ENCODE data around the gene ANKS1B. TPM values are rescaled to one million over a fixed set of nuclear protein-coding genes. Genes with fewer than 3 reads are reported as not detected.

Gene ANKS1B
- total RNA-seq, 2 donors from 2014 or later = not detected

- H3K36me3 Mint-ChIP-seq = no peaks in the 10 kb centered on the region
- no peaks in the 10 kb centered on the region for H3K27me3 Mint-ChIP-seq
These were observed 779.6 kb downstream of the ANKS1B start for GRCh38 chr12:99205111-99205510.

GRCh38 chr12:99201906-99202645 is 782.7 kb downstream of the ANKS1B start:
- Mint-ChIP-seq H3K27me3 (no peaks in the 10 kb centered on the region), H3K36me3 (no peaks in the 10 kb centered on the region), H3K9me3 (peaks cover 11% of the 10 kb centered on the region), H3K4me1 (ENCODE audit: low read depth in 2 of 2) (no peaks in the 10 kb centered on the region), H3K27ac (no peak overlapping the region), H3K4me3 (no peak overlapping the region)
- DNase-seq (ENCODE audit: low spot score) (no peak), ATAC-seq (no peak)

More at GRCh38 chr12:99205111-99205510, 779.6 kb downstream of the ANKS1B start:
- DNase-seq (ENCODE audit: low spot score) = no peak
- Mint-ChIP-seq H3K9me3 (peaks cover 9% of the 10 kb centered on the region), H3K27ac (no peak overlapping the region), H3K4me1 (ENCODE audit: low read depth in 2 of 2) (no peaks in the 10 kb centered on the region), H3K4me3 (no peak overlapping the region)
- ATAC-seq = no peak

DNA sequence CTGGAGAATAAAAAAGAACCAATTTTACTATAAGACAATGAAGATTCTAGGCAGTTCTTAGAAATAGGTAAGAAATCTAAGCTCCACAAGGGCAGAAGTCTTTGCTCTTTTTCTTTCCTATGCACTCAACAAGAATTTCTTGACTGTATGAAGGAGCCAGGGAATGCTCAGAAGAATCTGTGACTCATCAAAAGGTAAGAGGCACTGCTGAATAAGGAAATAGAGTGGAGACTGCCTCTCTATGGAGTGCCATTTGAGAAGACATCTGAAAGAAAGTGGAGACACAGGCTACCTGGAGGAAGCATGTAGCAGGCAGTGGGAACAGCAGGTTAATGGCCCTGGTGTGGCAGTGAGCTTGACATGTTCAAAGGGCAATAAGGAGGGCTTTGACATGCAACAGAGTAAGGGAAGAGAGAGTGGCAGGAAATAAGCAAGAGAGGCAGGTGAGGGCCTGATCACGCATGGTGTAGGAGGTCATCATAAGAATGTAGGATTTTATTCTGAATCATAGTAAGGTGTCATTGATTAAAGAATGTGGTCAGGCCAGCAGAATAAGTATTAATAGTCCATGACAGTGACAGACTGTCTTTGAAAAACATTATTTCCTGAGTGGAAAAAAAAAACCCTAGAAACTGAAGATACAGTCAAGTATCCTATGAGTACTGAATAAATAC is 783.9 kb downstream of the ANKS1B start:
- no peaks in the 10 kb centered on the region for H3K36me3 Mint-ChIP-seq
- no peaks in the 10 kb centered on the region for H3K4me1 Mint-ChIP-seq (ENCODE audit: low read depth in 2 of 2)
- no peaks in the 10 kb centered on the region for H3K27me3 Mint-ChIP-seq
- DNase-seq (ENCODE audit: low spot score) (no peak), ATAC-seq (no peak)
- peaks cover 14% of the 10 kb centered on the region for H3K9me3 Mint-ChIP-seq
- H3K27ac Mint-ChIP-seq = no peak overlapping the region
- no peak overlapping the region for H3K4me3 Mint-ChIP-seq

DNA sequence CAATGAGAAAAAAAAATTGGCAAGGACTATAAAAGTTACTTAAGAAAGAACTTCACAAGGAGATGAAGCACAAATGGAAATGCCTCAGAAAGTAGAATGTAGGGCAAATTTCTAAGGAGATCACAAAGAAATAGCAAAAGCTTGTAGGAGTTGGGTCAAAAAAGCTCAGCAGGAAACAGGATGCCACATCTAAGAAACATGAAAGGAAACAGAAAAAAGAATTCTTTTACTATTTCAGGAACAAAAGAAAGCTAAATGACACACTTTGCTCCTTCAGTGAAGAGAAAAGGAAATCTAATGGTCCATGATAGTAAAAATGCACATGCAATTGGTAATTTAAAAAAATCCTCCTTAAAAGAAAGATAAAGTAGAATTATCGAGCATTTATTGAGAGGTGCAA is 789.3 kb downstream of the ANKS1B start:
- H3K27me3 Mint-ChIP-seq = no peaks in the 10 kb centered on the region
- ATAC-seq (no peak), DNase-seq (ENCODE audit: low spot score) (no peak)
- no peak overlapping the region for H3K27ac Mint-ChIP-seq
- H3K4me3 Mint-ChIP-seq = no peak overlapping the region
- H3K9me3 Mint-ChIP-seq = peaks cover 15% of the 10 kb centered on the region
- no peaks in the 10 kb centered on the region for H3K4me1 Mint-ChIP-seq (ENCODE audit: low read depth in 2 of 2)
- H3K36me3 Mint-ChIP-seq = no peaks in the 10 kb centered on the region

GRCh38 chr12:99192489-99192888 is 792.2 kb downstream of the ANKS1B start:
- H3K27ac Mint-ChIP-seq = no peak overlapping the region
- peaks cover 20% of the 10 kb centered on the region for H3K9me3 Mint-ChIP-seq
- H3K36me3 Mint-ChIP-seq = peaks cover 9% of the 10 kb centered on the region
- DNase-seq (ENCODE audit: low spot score) = no peak
- H3K4me1 Mint-ChIP-seq (ENCODE audit: low read depth in 2 of 2) = no peaks in the 10 kb centered on the region
- H3K4me3 Mint-ChIP-seq = no peak overlapping the region
- ATAC-seq = no peak
- H3K27me3 Mint-ChIP-seq = no peaks in the 10 kb centered on the region

DNA sequence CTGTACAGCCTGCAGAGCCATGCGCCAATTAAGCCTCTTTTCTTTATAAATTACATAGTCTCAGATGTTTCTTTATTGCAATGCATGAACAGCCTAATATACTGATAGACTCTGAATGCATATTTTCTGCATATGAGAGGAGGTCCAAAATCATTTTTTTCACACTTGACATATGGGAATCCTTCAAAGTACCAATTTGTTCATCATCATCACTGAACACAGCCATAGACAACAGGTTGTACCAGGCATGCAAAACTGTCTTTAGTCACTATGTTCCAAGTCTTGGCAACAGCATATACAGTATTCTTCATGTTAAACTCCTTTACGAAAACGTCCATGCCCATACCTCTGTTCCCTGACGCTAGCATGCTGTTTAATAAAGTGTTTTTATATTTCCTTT is 807.9 kb downstream of the ANKS1B start:
- ATAC-seq (no peak), DNase-seq (ENCODE audit: low spot score) (no peak)
- H3K9me3 Mint-ChIP-seq = peaks cover 17% of the 10 kb centered on the region
- H3K4me3 Mint-ChIP-seq = no peak overlapping the region
- no peaks in the 10 kb centered on the region for H3K27me3 Mint-ChIP-seq
- no peaks in the 10 kb centered on the region for H3K36me3 Mint-ChIP-seq
- no peaks in the 10 kb centered on the region for H3K4me1 Mint-ChIP-seq (ENCODE audit: low read depth in 2 of 2)
- no peak overlapping the region for H3K27ac Mint-ChIP-seq

DNA sequence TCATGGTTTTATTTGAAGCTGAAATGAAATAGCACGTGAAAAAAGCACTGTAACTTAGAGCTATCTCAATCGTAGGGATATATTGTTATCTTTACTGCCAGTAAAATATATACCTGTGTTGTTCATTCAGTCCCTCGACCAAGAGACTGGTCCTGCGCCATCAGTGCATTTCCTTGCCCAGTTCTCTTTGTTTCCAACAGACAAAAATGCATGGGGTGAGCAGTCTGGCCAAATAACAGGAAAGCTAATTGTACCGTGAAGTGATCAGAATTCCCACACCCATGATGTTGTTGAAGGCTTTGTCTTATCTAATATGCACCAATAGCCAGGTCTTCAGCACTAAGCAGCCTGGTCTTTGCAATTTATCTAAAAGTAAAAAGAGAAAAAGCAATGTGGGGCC is 814.3 kb downstream of the ANKS1B start:
- Mint-ChIP-seq H3K4me3 (no peak overlapping the region), H3K36me3 (no peaks in the 10 kb centered on the region), H3K27me3 (no peaks in the 10 kb centered on the region), H3K4me1 (ENCODE audit: low read depth in 2 of 2) (no peaks in the 10 kb centered on the region), H3K27ac (no peak overlapping the region), H3K9me3 (peaks cover 4% of the 10 kb centered on the region)
- ATAC-seq = no peak
- no peak for DNase-seq (ENCODE audit: low spot score)

GRCh38 chr12:99170037-99170436 is 814.7 kb downstream of the ANKS1B start:
- H3K27me3 Mint-ChIP-seq = no peaks in the 10 kb centered on the region
- ATAC-seq = no peak
- no peak overlapping the region for H3K27ac Mint-ChIP-seq

GRCh38 chr12:99157946-99158345 is 826.8 kb downstream of the ANKS1B start:
- no peaks in the 10 kb centered on the region for H3K36me3 Mint-ChIP-seq
- peaks cover 7% of the 10 kb centered on the region for H3K9me3 Mint-ChIP-seq
- no peak overlapping the region for H3K4me3 Mint-ChIP-seq
- no peaks in the 10 kb centered on the region for H3K27me3 Mint-ChIP-seq
- H3K27ac Mint-ChIP-seq = no peak overlapping the region
- ATAC-seq (no peak), DNase-seq (ENCODE audit: low spot score) (no peak)
- no peaks in the 10 kb centered on the region for H3K4me1 Mint-ChIP-seq (ENCODE audit: low read depth in 2 of 2)

More at GRCh38 chr12:99170037-99170436, 814.7 kb downstream of the ANKS1B start:
- DNase-seq (ENCODE audit: low spot score) = no peak
- H3K9me3 Mint-ChIP-seq = peaks cover 6% of the 10 kb centered on the region
- H3K4me1 Mint-ChIP-seq (ENCODE audit: low read depth in 2 of 2) = no peaks in the 10 kb centered on the region
- no peaks in the 10 kb centered on the region for H3K36me3 Mint-ChIP-seq
- no peak overlapping the region for H3K4me3 Mint-ChIP-seq

DNA sequence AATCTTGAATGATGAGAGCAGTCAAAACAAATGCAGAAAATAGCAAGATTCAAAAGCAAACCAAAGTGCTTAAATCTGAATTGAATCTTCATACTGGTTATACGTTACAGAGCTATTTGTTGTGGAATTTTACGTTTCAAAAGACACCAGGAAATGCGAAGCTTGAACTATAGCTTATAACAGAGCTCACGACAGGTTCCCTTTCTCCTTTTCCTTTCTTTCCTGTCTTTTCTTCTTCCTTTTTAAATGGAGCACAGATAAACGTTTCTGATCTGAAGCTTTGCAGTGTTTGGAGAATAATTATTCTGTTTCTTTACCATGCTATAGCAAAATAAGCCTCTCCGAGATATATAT is 829.8 kb downstream of the ANKS1B start:
- no peak for DNase-seq (ENCODE audit: low spot score)
- Mint-ChIP-seq H3K36me3 (no peaks in the 10 kb centered on the region), H3K4me3 (no peak overlapping the region), H3K27me3 (no peaks in the 10 kb centered on the region), H3K9me3 (peaks cover 9% of the 10 kb centered on the region), H3K4me1 (ENCODE audit: low read depth in 2 of 2) (no peaks in the 10 kb centered on the region), H3K27ac (no peak overlapping the region)
- ATAC-seq = no peak

DNA sequence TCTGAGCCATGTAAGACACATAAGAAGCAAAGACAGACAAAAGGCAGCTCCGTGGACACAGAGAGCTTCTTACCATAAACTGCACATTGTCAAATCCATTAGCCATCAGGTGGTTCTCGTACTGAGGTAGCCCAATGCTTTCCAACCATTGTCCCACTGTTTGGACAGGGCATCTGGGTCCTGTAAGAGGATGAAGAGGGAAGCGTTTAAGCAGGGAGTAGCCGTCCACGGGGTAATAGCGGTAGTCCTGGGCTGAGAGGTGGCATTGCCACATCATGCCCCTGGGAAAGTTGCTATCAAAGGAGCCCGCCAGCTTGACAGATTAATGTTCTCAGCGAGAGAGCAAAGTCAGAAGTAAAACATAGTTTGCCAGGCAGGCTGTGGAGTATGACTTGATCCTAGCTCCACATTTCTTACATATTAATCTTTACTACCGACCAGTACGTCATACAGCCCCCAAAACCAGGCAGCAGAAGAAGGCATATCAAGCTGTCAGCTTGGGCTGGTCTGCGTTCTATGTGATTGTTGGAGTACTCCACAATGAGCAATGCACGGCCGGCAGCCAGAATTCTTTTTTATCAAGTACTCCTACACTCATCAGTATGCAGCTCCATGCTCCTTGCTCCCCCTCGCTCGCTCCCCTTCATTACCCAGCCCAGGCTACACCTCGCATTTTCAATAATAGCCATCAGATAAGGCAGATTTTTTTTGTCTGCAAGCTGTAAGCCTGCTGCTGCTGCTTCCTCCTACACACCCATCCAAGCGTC is 830.3 kb downstream of the ANKS1B start:
- Mint-ChIP-seq H3K27ac (no peak overlapping the region), H3K27me3 (no peaks in the 10 kb centered on the region), H3K36me3 (no peaks in the 10 kb centered on the region), H3K4me1 (ENCODE audit: low read depth in 2 of 2) (no peaks in the 10 kb centered on the region), H3K9me3 (peaks cover 9% of the 10 kb centered on the region), H3K4me3 (no peak overlapping the region)
- DNase-seq (ENCODE audit: low spot score) = no peak
- no peak for ATAC-seq

DNA sequence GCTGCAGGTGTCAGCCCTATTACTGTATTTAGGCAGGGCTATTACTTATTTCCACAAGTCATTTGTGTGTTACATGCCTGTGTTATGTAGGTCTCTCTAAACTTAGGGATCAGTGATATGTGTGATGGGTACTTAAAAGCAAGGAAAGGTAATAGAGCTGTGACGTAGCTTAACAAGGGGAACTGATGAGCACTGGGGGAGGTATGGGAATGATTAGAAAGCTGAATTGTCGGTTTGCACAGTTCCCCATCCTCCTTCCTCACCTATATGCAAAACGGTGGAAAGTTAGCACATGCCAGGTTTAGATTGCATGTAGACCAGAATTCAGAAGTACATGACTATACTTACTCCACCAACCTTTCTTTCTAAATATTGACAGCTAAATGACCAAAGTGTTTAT is 831.4 kb downstream of the ANKS1B start:
- no peak for ATAC-seq
- no peak for DNase-seq (ENCODE audit: low spot score)
- H3K4me3 Mint-ChIP-seq = no peak overlapping the region
- H3K9me3 Mint-ChIP-seq = peaks cover 6% of the 10 kb centered on the region
- no peaks in the 10 kb centered on the region for H3K4me1 Mint-ChIP-seq (ENCODE audit: low read depth in 2 of 2)
- H3K27ac Mint-ChIP-seq = no peak overlapping the region
- no peaks in the 10 kb centered on the region for H3K36me3 Mint-ChIP-seq
- no peaks in the 10 kb centered on the region for H3K27me3 Mint-ChIP-seq

DNA sequence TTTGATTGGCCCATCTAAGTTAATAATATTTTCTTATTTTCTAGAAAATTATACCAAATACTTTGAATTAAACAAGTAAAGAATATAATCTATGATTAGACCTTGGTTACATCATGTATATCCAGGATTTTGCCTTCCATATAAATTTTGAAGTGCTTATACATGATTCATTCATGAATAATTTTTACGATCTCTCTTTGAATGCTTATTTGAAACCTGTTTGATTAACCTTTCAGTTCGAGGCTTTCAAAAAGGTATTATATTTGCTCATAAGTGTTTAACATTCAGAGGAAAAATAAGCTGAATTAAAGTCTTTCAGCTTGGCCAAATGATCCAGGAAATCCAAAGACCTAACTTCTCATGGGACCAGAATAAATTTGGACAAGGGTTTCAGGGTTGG is 832.4 kb downstream of the ANKS1B start:
- no peaks in the 10 kb centered on the region for H3K4me1 Mint-ChIP-seq (ENCODE audit: low read depth in 2 of 2)
- H3K27me3 Mint-ChIP-seq = no peaks in the 10 kb centered on the region
- H3K9me3 Mint-ChIP-seq = peaks cover 6% of the 10 kb centered on the region
- H3K27ac Mint-ChIP-seq = no peak overlapping the region
- H3K36me3 Mint-ChIP-seq = no peaks in the 10 kb centered on the region
- H3K4me3 Mint-ChIP-seq = no peak overlapping the region
- ATAC-seq (no peak), DNase-seq (ENCODE audit: low spot score) (no peak)

GRCh38 chr12:99151744-99152143 is 833.0 kb downstream of the ANKS1B start:
- no peaks in the 10 kb centered on the region for H3K27me3 Mint-ChIP-seq
- no peaks in the 10 kb centered on the region for H3K4me1 Mint-ChIP-seq (ENCODE audit: low read depth in 2 of 2)
- ATAC-seq (no peak), DNase-seq (ENCODE audit: low spot score) (no peak)
- no peak overlapping the region for H3K27ac Mint-ChIP-seq
- H3K9me3 Mint-ChIP-seq = peaks cover 6% of the 10 kb centered on the region
- H3K4me3 Mint-ChIP-seq = no peak overlapping the region
- H3K36me3 Mint-ChIP-seq = no peaks in the 10 kb centered on the region

Data from natural killer cell treated with Interleukin-12 subunit alpha and Interleukin-12 subunit beta and Interleukin-15 and Interleukin-18, amount 100 ng/mL, for 72 hours (primary cell).